Measurements from ENCODE around the gene DNMBP.
A peak's percentile ranks its signal among the peaks of the same experiment; 100 is the strongest.
"Not testable (repeated sequence)": the region's sequence is repeated elsewhere in the genome, so short reads cannot be mapped to it uniquely, and the experiment has no call there.

The DNMBP gene

GRCh38 chr10:100019787-100020141, 10.0 kb upstream of the DNMBP start:
- Histone ChIP-seq H4K8ac (ENCODE audit: low read depth, low read length) (no peak overlapping the region), H2BK120ac (ENCODE audit: low read depth, low read length) (no peak overlapping the region), H3K27ac (replicated peaks; ENCODE audit: low read length) (no peak overlapping the region), H2AK5ac (ENCODE audit: low read depth, low read length) (no peak overlapping the region), H3K36me3 (replicated peaks in 1 of 2; ENCODE audit: control insufficient read depth in 2 of 2, insufficient read depth in 2 of 2, low read length in 2 of 2) (no peaks in the 10 kb centered on the region), H3K9ac (ENCODE audit: low read depth, low read length, poor library complexity) (no peak overlapping the region), H3K4me1 (ENCODE audit: control insufficient read depth in 2 of 2, insufficient read depth in 1 of 2, low read depth in 1 of 2, low read length in 2 of 2) (peaks cover 0 to 3% of the 10 kb centered on the region in 2 donors), H2BK15ac (ENCODE audit: low read length) (no peak overlapping the region), H3K23ac (ENCODE audit: low read depth, low read length, poor library complexity) (no peak overlapping the region), H3K79me1 (ENCODE audit: low read depth, low read length) (no peaks in the 10 kb centered on the region), H3K4me2 (ENCODE audit: insufficient read depth, low read length, poor library complexity, severe bottlenecking) (no peak overlapping the region), H2AFZ (ENCODE audit: low read length) (peak overlapping the region; percentile 84), H3K18ac (ENCODE audit: low read length) (peak overlapping the region; percentile 22), H4K91ac (ENCODE audit: low read depth, low read length, poor library complexity) (no peak overlapping the region), H3K9me3 (replicated peaks in 1 of 2; ENCODE audit: control insufficient read depth in 2 of 2, insufficient read depth in 1 of 2, low read depth in 1 of 2, low read length in 2 of 2) (no peaks in the 10 kb centered on the region), H3K4me3 (ENCODE audit: low read length in 2 of 2) (no peak overlapping the region), H3K4ac (ENCODE audit: low read length) (no peak overlapping the region), H2BK12ac (ENCODE audit: low read length) (no peak overlapping the region), H3K14ac (ENCODE audit: low read length) (peak overlapping the region; percentile 65), H2BK5ac (ENCODE audit: low read length) (no peak overlapping the region), H3K27me3 (ENCODE audit: control insufficient read depth in 3 of 3, insufficient read depth in 3 of 3, low read depth in 1 of 3, low read length in 3 of 3) (no peaks in the 10 kb centered on the region)
- DNase-seq (ENCODE audit: low spot score), result no peak
- no CpG with 5 or more reads among the region's 3 CpGs for WGBS, 2 donors (ENCODE audit: extremely low coverage in 2 of 2, insufficient read length in 2 of 2, insufficient replicate concordance in 1 of 2)

- H3K4me1 ChIP-seq (ENCODE audit: control insufficient read depth in 2 of 2, insufficient read depth in 1 of 2, low read depth in 1 of 2, low read length in 2 of 2), result no peaks in the 10 kb centered on the region
- WGBS, 2 donors (ENCODE audit: extremely low coverage in 2 of 2, insufficient read length in 2 of 2, insufficient replicate concordance in 1 of 2), result no CpG with 5 or more reads among the region's 5 CpGs
- H2AFZ ChIP-seq (ENCODE audit: low read length), result no peak overlapping the region
- no peak overlapping the region for H2BK12ac ChIP-seq (ENCODE audit: low read length)
- DNase-seq (ENCODE audit: low spot score), result no peak
- H3K36me3 ChIP-seq (replicated peaks in 1 of 2; ENCODE audit: control insufficient read depth in 2 of 2, insufficient read depth in 2 of 2, low read length in 2 of 2), result no peaks in the 10 kb centered on the region
- H3K9ac ChIP-seq (ENCODE audit: low read depth, low read length, poor library complexity), result no peak overlapping the region
- H3K4ac ChIP-seq (ENCODE audit: low read length), result no peak overlapping the region
- no peak overlapping the region for H3K4me3 ChIP-seq (ENCODE audit: low read length in 2 of 2)
- H3K9me3 ChIP-seq (replicated peaks in 1 of 2; ENCODE audit: control insufficient read depth in 2 of 2, insufficient read depth in 1 of 2, low read depth in 1 of 2, low read length in 2 of 2), result no peaks in the 10 kb centered on the region
- H3K4me2 ChIP-seq (ENCODE audit: insufficient read depth, low read length, poor library complexity, severe bottlenecking), result no peak overlapping the region
- H2AK5ac ChIP-seq (ENCODE audit: low read depth, low read length), result no peak overlapping the region
- no peak overlapping the region for H3K14ac ChIP-seq (ENCODE audit: low read length)
- no peak overlapping the region for H3K18ac ChIP-seq (ENCODE audit: low read length)
- H2BK15ac ChIP-seq (ENCODE audit: low read length), result no peak overlapping the region
- H2BK120ac ChIP-seq (ENCODE audit: low read depth, low read length), result no peak overlapping the region
- no peak overlapping the region for H3K23ac ChIP-seq (ENCODE audit: low read depth, low read length, poor library complexity)
- no peak overlapping the region for H4K8ac ChIP-seq (ENCODE audit: low read depth, low read length)
- no peak overlapping the region for H3K27ac ChIP-seq (replicated peaks; ENCODE audit: low read length)
- no peaks in the 10 kb centered on the region for H3K79me1 ChIP-seq (ENCODE audit: low read depth, low read length)
- peaks cover 0 to 8% (median 0%) of the 10 kb centered on the region in 3 experiments for H3K27me3 ChIP-seq (ENCODE audit: control insufficient read depth in 3 of 3, insufficient read depth in 3 of 3, low read depth in 1 of 3, low read length in 3 of 3)
- H2BK5ac ChIP-seq (ENCODE audit: low read length), result no peak overlapping the region
- no peak overlapping the region for H4K91ac ChIP-seq (ENCODE audit: low read depth, low read length, poor library complexity)
Measured at GRCh38 chr10:100014071-100014762, 4.5 kb upstream of the DNMBP start.

DNA sequence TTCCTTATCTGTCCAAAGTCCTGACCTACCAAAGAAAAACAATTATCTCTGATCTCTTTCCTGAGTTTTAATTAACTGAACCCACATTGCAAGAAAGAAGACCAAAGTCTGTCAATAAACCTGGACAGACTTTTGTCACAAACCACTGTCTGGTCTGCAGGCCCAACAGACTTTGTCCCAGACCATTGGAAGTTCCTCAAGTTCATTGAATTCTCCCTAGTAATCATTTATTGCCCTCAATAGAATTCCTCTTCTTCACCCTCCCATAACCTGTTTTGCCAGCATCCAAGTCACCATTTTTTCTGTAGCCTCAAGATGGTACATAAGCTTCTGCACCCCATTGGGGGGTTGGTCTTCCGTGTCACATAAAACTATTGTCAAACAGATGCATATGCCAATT, 3.9 kb upstream of the DNMBP start:
- H3K4ac ChIP-seq (ENCODE audit: low read length), result no peak overlapping the region
- no peak overlapping the region for H3K23ac ChIP-seq (ENCODE audit: low read depth, low read length, poor library complexity)
- peaks cover 0 to 1% of the 10 kb centered on the region in 2 donors for H3K4me1 ChIP-seq (ENCODE audit: control insufficient read depth in 2 of 2, insufficient read depth in 1 of 2, low read depth in 1 of 2, low read length in 2 of 2)
- H3K27me3 ChIP-seq (ENCODE audit: control insufficient read depth in 3 of 3, insufficient read depth in 3 of 3, low read depth in 1 of 3, low read length in 3 of 3), result peaks cover 0 to 8% (median 0%) of the 10 kb centered on the region in 3 experiments
- H2BK5ac ChIP-seq (ENCODE audit: low read length), result no peak overlapping the region
- H3K36me3 ChIP-seq (replicated peaks in 1 of 2; ENCODE audit: control insufficient read depth in 2 of 2, insufficient read depth in 2 of 2, low read length in 2 of 2), result no peaks in the 10 kb centered on the region
- no peaks in the 10 kb centered on the region for H3K79me1 ChIP-seq (ENCODE audit: low read depth, low read length)
- H3K14ac ChIP-seq (ENCODE audit: low read length), result no peak overlapping the region
- no peak overlapping the region for H2BK15ac ChIP-seq (ENCODE audit: low read length)
- H2AFZ ChIP-seq (ENCODE audit: low read length), result no peak overlapping the region
- H3K27ac ChIP-seq (replicated peaks; ENCODE audit: low read length), result no peak overlapping the region
- H3K9ac ChIP-seq (ENCODE audit: low read depth, low read length, poor library complexity), result no peak overlapping the region
- H4K8ac ChIP-seq (ENCODE audit: low read depth, low read length), result no peak overlapping the region
- H3K18ac ChIP-seq (ENCODE audit: low read length), result no peak overlapping the region
- no peak overlapping the region for H2BK120ac ChIP-seq (ENCODE audit: low read depth, low read length)
- H2AK5ac ChIP-seq (ENCODE audit: low read depth, low read length), result no peak overlapping the region
- H3K9me3 ChIP-seq (replicated peaks in 1 of 2; ENCODE audit: control insufficient read depth in 2 of 2, insufficient read depth in 1 of 2, low read depth in 1 of 2, low read length in 2 of 2), result no peaks in the 10 kb centered on the region
- no peak overlapping the region for H3K4me3 ChIP-seq (ENCODE audit: low read length in 2 of 2)
- WGBS, 2 donors (ENCODE audit: extremely low coverage in 2 of 2, insufficient read length in 2 of 2, insufficient replicate concordance in 1 of 2), result no CpG with 5 or more reads among the region's 1 CpG
- H4K91ac ChIP-seq (ENCODE audit: low read depth, low read length, poor library complexity), result no peak overlapping the region
- DNase-seq (ENCODE audit: low spot score), result no peak
- no peak overlapping the region for H2BK12ac ChIP-seq (ENCODE audit: low read length)
- no peak overlapping the region for H3K4me2 ChIP-seq (ENCODE audit: insufficient read depth, low read length, poor library complexity, severe bottlenecking)

- WGBS, 2 donors (ENCODE audit: extremely low coverage in 2 of 2, insufficient read length in 2 of 2, insufficient replicate concordance in 1 of 2), result no CpG with 5 or more reads among the region's 20 CpGs
- H3K14ac ChIP-seq (ENCODE audit: low read length), result not testable (repeated sequence)
Measured at GRCh38 chr10:100011906-100012305, 2.2 kb upstream of the DNMBP start.

More at GRCh38 chr10:100011906-100012305, 2.2 kb upstream of the DNMBP start:
- H2AK5ac ChIP-seq (ENCODE audit: low read depth, low read length); H3K4me2 ChIP-seq (ENCODE audit: insufficient read depth, low read length, poor library complexity, severe bottlenecking); H3K36me3 ChIP-seq (replicated peaks in 1 of 2; ENCODE audit: control insufficient read depth in 2 of 2, insufficient read depth in 2 of 2, low read length in 2 of 2); H2BK12ac ChIP-seq (ENCODE audit: low read length); H4K8ac ChIP-seq (ENCODE audit: low read depth, low read length); H3K4me3 ChIP-seq (ENCODE audit: low read length in 2 of 2); H2BK120ac ChIP-seq (ENCODE audit: low read depth, low read length); H3K23ac ChIP-seq (ENCODE audit: low read depth, low read length, poor library complexity); H3K4ac ChIP-seq (ENCODE audit: low read length); H3K9ac ChIP-seq (ENCODE audit: low read depth, low read length, poor library complexity); H3K79me1 ChIP-seq (ENCODE audit: low read depth, low read length); H3K27me3 ChIP-seq (ENCODE audit: control insufficient read depth in 3 of 3, insufficient read depth in 3 of 3, low read depth in 1 of 3, low read length in 3 of 3); H4K91ac ChIP-seq (ENCODE audit: low read depth, low read length, poor library complexity); H3K9me3 ChIP-seq (replicated peaks in 1 of 2; ENCODE audit: control insufficient read depth in 2 of 2, insufficient read depth in 1 of 2, low read depth in 1 of 2, low read length in 2 of 2); H2AFZ ChIP-seq (ENCODE audit: low read length); H2BK15ac ChIP-seq (ENCODE audit: low read length); H3K27ac ChIP-seq (replicated peaks; ENCODE audit: low read length); H2BK5ac ChIP-seq (ENCODE audit: low read length); DNase-seq (ENCODE audit: low spot score); H3K18ac ChIP-seq (ENCODE audit: low read length): not testable (repeated sequence)
- H3K4me1 ChIP-seq (ENCODE audit: control insufficient read depth in 2 of 2, insufficient read depth in 1 of 2, low read depth in 1 of 2, low read length in 2 of 2), result peaks cover 4 to 12% of the 10 kb centered on the region in 2 donors

Measured in neuronal stem cell (in vitro differentiated cells).